Measurements from ENCODE around the gene AP1G2.

AP1G2 gene

GRCh38 chr14:23533652-23534435, 33.7 kb downstream of the AP1G2 start:
- Mint-ChIP-seq H3K4me1 (ENCODE audit: low read depth) (peaks cover 3% of the 10 kb centered on the region), H3K27me3 (no peaks in the 10 kb centered on the region), H3K9me3 (ENCODE audit: low read depth) (no peaks in the 10 kb centered on the region), H3K27ac (no peak overlapping the region), H3K4me3 (no peak overlapping the region), H3K36me3 (no peaks in the 10 kb centered on the region)

DNA sequence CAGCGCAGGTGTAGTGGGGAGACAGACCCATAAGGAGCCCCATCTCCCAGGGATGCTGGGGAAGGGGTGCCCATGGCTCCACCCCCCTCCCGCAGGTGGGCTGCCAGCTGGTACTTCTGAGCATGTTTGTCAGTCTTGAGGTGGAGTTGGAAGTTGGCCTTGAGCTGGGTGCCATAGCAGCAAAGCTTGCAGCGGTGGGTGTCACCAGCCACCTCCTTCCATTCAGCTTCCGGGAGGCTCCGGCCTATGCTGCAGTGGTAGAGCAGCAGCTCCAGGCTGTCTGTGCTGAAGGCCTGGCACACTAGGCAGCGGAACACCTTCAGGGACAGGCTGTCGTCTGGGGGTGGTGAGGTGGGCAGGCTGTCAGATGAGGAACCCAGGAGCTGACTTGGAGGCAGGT, 34.9 kb downstream of the AP1G2 start:
- no peak overlapping the region for H3K4me3 Mint-ChIP-seq
- no peaks in the 10 kb centered on the region for H3K9me3 Mint-ChIP-seq (ENCODE audit: low read depth)
- no peaks in the 10 kb centered on the region for H3K36me3 Mint-ChIP-seq
- peaks cover 3% of the 10 kb centered on the region for H3K4me1 Mint-ChIP-seq (ENCODE audit: low read depth)
- H3K27me3 Mint-ChIP-seq: no peaks in the 10 kb centered on the region
- no peak overlapping the region for H3K27ac Mint-ChIP-seq

DNA sequence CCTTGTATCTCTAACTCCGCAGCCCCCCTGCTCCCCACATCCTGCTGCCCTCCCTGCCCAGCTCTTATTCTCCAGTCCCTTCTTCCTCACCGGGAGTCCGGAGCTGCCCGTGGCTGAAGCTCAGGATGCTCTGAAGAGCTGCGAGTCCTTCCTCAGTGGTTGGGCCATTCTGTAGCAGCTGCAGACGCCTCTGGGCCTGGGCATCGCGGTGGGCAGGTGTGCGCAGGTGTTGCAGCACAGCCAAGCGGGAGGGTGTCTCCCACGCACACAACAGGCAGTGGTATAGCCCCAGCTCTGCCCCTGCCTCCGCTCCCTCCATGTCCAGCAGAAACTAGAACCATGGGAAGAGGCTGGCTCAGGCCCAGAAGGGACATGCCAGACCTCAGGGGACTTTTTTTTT, 36.2 kb downstream of the AP1G2 start:
- H3K27ac Mint-ChIP-seq: no peak overlapping the region

DNA sequence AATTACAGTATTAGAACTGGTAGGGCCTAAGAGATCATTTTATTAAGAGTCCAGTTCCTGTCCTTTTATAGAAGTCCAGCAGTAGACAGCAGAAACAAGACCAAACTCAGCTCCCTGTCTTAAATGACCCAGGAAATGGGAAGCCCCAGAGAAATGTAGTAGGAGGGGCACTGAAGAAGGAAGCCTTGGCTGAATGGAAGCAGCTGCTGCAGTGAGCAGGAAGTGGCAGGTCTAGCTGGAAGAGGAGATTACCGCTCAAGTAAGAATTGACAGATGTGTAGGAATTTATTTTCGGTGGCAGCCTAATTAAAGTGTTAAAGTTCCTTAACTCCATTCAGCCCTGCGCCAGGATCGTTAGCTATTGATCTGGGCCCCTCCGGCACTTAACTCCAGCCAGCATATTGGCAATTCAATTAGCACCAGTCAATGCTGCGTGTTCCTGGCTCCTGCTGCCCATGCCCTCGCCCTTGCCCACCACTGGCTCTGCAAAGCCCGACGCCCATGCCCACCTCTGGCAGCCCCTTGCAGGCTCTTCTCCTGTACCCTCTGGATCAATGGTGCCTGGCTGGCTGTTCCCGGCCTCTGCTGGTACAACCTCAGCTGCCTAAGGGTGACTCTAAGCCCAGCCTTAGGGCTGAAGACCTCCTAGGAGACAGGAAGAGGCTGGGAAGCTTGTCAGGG, 37.1 kb downstream of the AP1G2 start:
- Mint-ChIP-seq H3K4me1 (ENCODE audit: low read depth) (peaks cover 3% of the 10 kb centered on the region), H3K27me3 (no peaks in the 10 kb centered on the region), H3K36me3 (no peaks in the 10 kb centered on the region), H3K9me3 (ENCODE audit: low read depth) (no peaks in the 10 kb centered on the region), H3K27ac (no peak overlapping the region), H3K4me3 (no peak overlapping the region)

More for the DNA sequence above, 36.2 kb downstream of the AP1G2 start:
- H3K27me3 Mint-ChIP-seq: no peaks in the 10 kb centered on the region
- H3K36me3 Mint-ChIP-seq: no peaks in the 10 kb centered on the region
- no peaks in the 10 kb centered on the region for H3K9me3 Mint-ChIP-seq (ENCODE audit: low read depth)
- no peak overlapping the region for H3K4me3 Mint-ChIP-seq
- H3K4me1 Mint-ChIP-seq (ENCODE audit: low read depth): peaks cover 3% of the 10 kb centered on the region

- Mint-ChIP-seq H3K27me3 (no peaks in the 10 kb centered on the region), H3K27ac (no peak overlapping the region), H3K9me3 (ENCODE audit: low read depth) (no peaks in the 10 kb centered on the region), H3K4me3 (no peak overlapping the region), H3K4me1 (ENCODE audit: low read depth) (peaks cover 3% of the 10 kb centered on the region), H3K36me3 (no peaks in the 10 kb centered on the region)
These were observed 38.6 kb downstream of the AP1G2 start for GRCh38 chr14:23529016-23529415.

- H3K4me1 Mint-ChIP-seq (ENCODE audit: low read depth): peaks cover 3% of the 10 kb centered on the region
- H3K27ac Mint-ChIP-seq: no peak overlapping the region
- no peak overlapping the region for H3K4me3 Mint-ChIP-seq
- H3K36me3 Mint-ChIP-seq: no peaks in the 10 kb centered on the region
- H3K27me3 Mint-ChIP-seq: no peaks in the 10 kb centered on the region
- no peaks in the 10 kb centered on the region for H3K9me3 Mint-ChIP-seq (ENCODE audit: low read depth)
These were observed 39.0 kb downstream of the AP1G2 start for GRCh38 chr14:23528555-23528954.

GRCh38 chr14:23525611-23526010, 42.0 kb downstream of the AP1G2 start:
- Mint-ChIP-seq H3K4me1 (ENCODE audit: low read depth) (peaks cover 3% of the 10 kb centered on the region), H3K9me3 (ENCODE audit: low read depth) (no peaks in the 10 kb centered on the region), H3K36me3 (no peaks in the 10 kb centered on the region), H3K4me3 (no peak overlapping the region), H3K27me3 (no peaks in the 10 kb centered on the region), H3K27ac (no peak overlapping the region)

- Mint-ChIP-seq H3K9me3 (ENCODE audit: low read depth) (no peaks in the 10 kb centered on the region), H3K27ac (no peak overlapping the region), H3K4me3 (no peak overlapping the region), H3K27me3 (no peaks in the 10 kb centered on the region), H3K36me3 (no peaks in the 10 kb centered on the region), H3K4me1 (ENCODE audit: low read depth) (no peaks in the 10 kb centered on the region)
These were observed 42.6 kb downstream of the AP1G2 start for GRCh38 chr14:23524954-23525353.

DNA sequence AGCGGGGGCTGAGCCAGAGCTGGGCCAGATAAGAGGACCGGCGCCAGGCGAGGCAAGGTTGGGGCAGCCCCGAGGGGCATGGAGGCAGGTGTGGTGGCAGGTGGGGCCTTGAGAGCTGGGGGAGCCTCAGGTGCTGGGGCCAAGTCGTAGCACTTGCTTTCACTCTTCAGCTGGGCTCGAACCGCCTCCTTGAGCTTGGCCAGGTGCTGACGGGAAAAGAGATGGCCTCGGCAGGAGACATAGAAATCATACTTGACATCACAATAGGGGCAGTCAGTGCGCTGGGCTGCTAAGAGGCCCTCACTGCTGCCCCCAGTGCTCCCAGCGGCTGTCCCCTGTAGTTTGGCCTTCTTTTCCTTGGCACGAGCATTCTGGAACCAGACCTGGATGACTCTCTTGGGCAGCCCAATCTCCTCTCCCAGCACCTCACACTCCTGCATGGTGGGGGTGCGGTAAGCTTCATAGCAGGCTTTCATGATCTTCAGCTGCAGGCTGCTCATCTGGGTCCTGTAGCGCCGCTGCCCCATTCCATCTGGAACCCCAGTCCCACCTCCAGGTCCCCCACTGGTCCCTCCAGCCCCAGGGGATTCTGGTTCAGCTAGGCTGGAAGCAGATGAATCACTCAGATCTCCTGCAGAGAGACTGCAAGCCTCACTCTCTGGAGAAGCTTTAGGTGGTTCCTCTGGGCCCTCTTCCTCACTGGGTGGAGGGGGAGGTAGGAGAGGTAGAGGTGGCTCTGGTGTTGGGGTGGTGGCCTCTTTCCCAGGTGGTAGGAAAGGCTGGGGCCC, 44.2 kb downstream of the AP1G2 start:
- Mint-ChIP-seq H3K4me1 (ENCODE audit: low read depth) (no peaks in the 10 kb centered on the region), H3K36me3 (no peaks in the 10 kb centered on the region), H3K9me3 (ENCODE audit: low read depth) (no peaks in the 10 kb centered on the region), H3K27ac (no peak overlapping the region), H3K27me3 (no peaks in the 10 kb centered on the region), H3K4me3 (no peak overlapping the region)

DNA sequence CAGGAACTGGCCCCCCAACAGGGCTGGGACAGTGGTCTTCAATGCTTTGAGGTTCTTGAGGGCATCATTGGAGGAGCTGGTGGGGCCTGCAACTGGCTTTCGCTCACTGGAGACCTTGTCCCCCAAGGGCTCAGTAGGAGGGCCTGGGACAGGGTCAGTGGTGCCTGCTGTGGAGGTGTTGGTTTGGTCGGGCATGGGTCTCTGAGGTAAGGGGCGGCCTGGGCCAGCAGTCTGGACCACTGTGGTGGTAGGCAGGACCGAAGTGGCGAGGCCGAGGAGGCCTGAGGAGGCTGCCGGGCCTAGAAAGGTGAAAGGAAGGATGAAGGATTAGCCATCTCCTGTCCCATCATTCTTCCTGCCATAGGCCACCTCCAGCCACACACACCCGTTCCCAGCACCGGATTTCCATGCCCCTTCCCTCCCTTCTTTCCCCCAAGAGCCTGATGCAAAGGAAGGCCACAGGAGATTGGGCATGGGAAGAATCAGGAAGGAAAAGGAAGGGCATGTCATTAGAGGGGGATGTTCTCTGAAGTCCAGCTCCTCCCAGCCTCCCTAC, 44.9 kb downstream of the AP1G2 start:
- Mint-ChIP-seq H3K4me3 (no peak overlapping the region), H3K27ac (no peak overlapping the region), H3K27me3 (no peaks in the 10 kb centered on the region), H3K4me1 (ENCODE audit: low read depth) (no peaks in the 10 kb centered on the region), H3K36me3 (no peaks in the 10 kb centered on the region), H3K9me3 (ENCODE audit: low read depth) (no peaks in the 10 kb centered on the region)

DNA sequence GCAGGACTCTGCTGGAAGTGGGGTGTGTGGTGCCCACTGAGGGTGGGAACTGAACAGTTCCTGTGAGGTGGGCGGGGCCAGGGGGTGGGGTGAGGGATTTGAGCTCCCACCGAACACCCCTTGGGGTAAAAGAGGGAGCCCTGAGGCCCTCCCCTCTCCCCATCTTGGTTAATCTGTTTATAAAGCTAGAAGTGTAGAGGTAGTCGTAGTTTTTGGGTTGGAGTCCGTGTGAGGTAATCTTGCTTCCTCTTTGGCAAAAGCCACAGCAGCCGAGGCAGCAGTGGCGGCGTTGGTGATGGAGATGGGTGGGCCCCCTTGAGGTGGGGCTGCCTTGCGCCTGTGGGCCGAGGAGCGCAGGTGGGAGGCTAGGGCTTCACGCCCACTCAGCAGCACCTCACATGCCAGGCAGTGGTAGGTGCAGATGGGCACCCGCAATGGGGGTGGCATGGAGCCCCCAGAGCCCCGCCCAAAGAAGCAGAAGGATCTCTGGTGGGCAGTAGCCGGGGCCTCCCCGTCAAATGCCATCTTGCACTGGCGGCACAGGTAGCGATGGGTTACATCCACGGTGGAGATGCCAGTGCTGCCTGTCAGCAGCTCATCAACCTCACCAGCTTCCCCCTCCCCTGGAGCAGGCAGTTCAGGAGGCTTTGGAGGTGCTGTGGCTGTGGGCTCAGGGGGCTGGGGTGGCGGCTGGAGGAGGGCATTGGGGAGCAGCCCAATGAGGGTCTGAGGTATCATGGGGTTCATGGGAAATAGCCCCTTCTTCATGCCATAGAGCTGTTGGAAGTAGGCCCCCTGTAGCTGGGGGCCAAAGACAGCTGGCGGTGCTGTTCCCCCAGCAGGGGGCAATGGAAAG, 45.6 kb downstream of the AP1G2 start:
- no peaks in the 10 kb centered on the region for H3K4me1 Mint-ChIP-seq (ENCODE audit: low read depth)
- H3K9me3 Mint-ChIP-seq (ENCODE audit: low read depth): no peaks in the 10 kb centered on the region
- H3K27ac Mint-ChIP-seq: no peak overlapping the region
- H3K27me3 Mint-ChIP-seq: no peaks in the 10 kb centered on the region
- H3K4me3 Mint-ChIP-seq: no peak overlapping the region
- no peaks in the 10 kb centered on the region for H3K36me3 Mint-ChIP-seq

DNA sequence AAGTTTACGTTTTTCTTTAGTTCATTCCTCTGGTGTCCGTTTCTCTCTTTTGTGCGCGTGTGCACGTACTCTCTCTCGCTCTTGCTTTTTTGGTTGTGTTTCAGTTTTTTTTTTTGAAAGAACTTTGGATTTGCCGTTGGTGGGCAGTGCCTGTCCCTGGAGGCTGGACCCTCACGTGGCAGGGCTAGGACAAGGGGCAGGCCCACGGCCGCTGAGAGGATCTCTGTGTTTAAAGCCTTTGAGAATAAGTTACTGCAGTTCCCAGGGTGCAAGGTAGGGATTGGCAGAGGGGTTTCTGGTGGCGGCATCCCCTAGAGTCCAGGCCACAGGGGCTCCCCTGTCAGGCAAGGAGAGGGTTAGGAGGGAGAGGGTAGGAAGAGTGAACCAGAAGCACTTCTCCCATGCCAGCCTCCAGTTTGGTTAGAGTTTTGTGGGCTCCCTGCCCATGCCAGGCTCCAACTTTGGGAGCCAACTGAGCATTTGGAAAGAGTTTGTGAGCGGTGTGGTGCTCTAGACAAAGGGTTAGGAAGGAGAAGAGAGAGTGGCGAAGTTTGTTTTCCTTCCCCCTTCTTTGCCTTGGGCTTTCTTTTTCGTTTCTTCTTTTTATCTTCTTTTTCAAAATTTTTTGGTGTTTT, 46.6 kb downstream of the AP1G2 start:
- no peaks in the 10 kb centered on the region for H3K9me3 Mint-ChIP-seq (ENCODE audit: low read depth)
- peaks cover 2% of the 10 kb centered on the region for H3K36me3 Mint-ChIP-seq
- no peak overlapping the region for H3K27ac Mint-ChIP-seq
- H3K4me3 Mint-ChIP-seq: no peak overlapping the region
- no peaks in the 10 kb centered on the region for H3K4me1 Mint-ChIP-seq (ENCODE audit: low read depth)
- no peaks in the 10 kb centered on the region for H3K27me3 Mint-ChIP-seq

DNA sequence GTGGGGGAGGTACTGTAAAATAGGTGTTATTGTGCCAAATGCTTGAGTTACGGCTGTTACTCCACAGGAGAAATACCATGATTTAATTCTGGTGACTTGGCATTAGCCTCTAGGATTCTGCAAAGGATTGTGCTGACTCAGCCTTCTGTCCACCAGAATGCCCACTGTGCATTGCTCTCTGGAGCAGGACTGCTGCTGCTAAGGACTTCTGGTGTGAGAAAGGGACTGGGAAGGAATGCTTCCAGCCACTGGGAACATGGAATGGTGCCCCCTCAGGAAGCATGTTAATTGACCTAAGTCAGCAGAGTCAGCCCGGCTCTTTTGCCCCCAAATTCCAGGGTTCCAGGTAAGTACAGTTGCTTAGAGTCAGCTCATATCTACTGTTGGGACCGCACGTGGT, 48.9 kb downstream of the AP1G2 start:
- H3K36me3 Mint-ChIP-seq: peaks cover 4% of the 10 kb centered on the region
- no peak overlapping the region for H3K27ac Mint-ChIP-seq
- peaks cover under 1% of the 10 kb centered on the region for H3K4me1 Mint-ChIP-seq (ENCODE audit: low read depth)
- H3K4me3 Mint-ChIP-seq: no peak overlapping the region
- no peaks in the 10 kb centered on the region for H3K27me3 Mint-ChIP-seq
- no peaks in the 10 kb centered on the region for H3K9me3 Mint-ChIP-seq (ENCODE audit: low read depth)

Measured in activated naive CD8-positive, alpha-beta T cell (primary cell).